Measurements from ENCODE around the gene WDR70.
A peak's percentile ranks its signal among the peaks of the same experiment; 100 is the strongest.

- no peak for TF ChIP-seq MAX (IDR thresholded peaks at IDR 0.05; ENCODE audit: low read depth)
- no peak for TF ChIP-seq TEAD4 (IDR thresholded peaks at IDR 0.05; ENCODE audit: borderline replicate concordance, insufficient read depth)
- peak; percentile 9; the same call in 1 of the 2 replicates for TF ChIP-seq FOSL2 (IDR thresholded peaks at IDR 0.05; ENCODE audit: borderline replicate concordance, low read depth)
- TF ChIP-seq GABPA (IDR thresholded peaks at IDR 0.05; ENCODE audit: low read depth): no peak
- no peak for TF ChIP-seq ELF1 (IDR thresholded peaks at IDR 0.05)
- no peak for TF ChIP-seq CTCF (IDR thresholded peaks at IDR 0.05)
- no peak for TF ChIP-seq USF1 (IDR thresholded peaks at IDR 0.05; ENCODE audit: borderline replicate concordance, low read depth)
- TF ChIP-seq RAD21 (IDR thresholded peaks at IDR 0.05; ENCODE audit: low read length): no peak
- TF ChIP-seq TAF1 (IDR thresholded peaks at IDR 0.05; ENCODE audit: borderline replicate concordance, low read depth, low read length): no peak
- TF ChIP-seq EZH2phosphoT487 (IDR thresholded peaks at IDR 0.05; ENCODE audit: borderline replicate concordance, low read depth): no peak
- TF ChIP-seq EP300 (IDR thresholded peaks at IDR 0.05; ENCODE audit: borderline replicate concordance in 1 of 2, low read depth in 1 of 2, low read length in 1 of 2): no peak
- TF ChIP-seq RCOR1 (IDR thresholded peaks at IDR 0.05; ENCODE audit: low read length): no peak
- no peak for TF ChIP-seq RFX5 (IDR thresholded peaks at IDR 0.05; ENCODE audit: low read length)
- TF ChIP-seq POLR2AphosphoS5 (IDR thresholded peaks at IDR 0.05; ENCODE audit: low read depth, low read length): no peak
Measured at GRCh38 chr5:37717276-37717612, 338.1 kb downstream of the WDR70 start.
